Stimulated activated CD8-positive, alpha-beta memory T cell treated with anti-CD3 and anti-CD28 coated beads, Interleukin-7, amount 100 ng/mL, for 48 hours (primary cell): ENCODE results near the gene ZNF606.
A peak's percentile ranks its signal among the peaks of the same experiment; 100 is the strongest.

ENCODE experiments used
- DNase-seq, 2 donors: peaks; one replicate each; pipeline ENCODE4 v3.0.0-alpha.2; 2020; ENCODE audit warnings: low read depth in 1 of 2; ENCODE audit errors: extremely low read depth in 1 of 2

ZNF606 gene

DNA sequence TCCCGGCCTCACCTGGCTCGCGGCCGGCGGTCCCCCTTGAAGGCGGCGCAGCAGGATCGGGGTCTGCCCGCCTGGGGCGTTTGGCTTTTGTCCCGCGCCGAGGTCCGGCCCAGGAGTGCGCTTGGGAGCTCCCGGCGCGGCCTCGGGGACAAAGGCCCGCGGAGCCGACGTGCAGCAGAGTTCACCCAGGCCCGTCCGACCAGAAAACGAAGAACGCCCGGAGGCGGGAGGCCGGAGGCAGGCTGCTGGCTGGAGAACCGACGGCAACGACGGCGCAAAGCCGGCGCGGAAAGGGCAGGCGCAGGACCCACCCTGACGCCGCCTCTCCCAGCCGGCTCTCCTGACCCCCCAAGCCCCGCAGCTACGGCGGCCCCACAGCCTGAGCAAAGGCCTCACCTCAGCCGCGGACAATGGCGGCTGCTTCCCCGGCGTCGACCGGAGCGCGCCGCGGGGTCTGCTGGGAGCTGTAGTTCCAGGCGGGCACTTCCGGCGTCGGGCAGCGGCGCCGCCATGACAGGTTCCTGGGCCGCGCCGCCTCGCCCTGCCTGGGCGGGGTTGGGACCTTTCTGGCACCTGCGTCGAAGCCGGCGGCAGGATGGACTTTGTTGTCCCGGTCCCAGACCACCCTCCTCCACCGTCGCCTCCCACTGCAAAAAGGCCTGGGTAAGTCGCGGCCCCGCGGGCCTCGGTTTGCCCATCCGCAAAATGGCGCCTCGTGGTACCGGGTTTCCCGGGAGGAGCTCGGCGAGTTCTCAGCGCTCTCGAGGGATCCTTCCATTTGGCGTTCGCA, at the start of gene ZNF606:
TSS of gene ZNF606 (minus strand) at position 437 of the 790 bp plus-strand sequence. CDS start 1,501 bp downstream, outside the sequence.
- peak; percentile 64 to 73 for DNase-seq

DNA sequence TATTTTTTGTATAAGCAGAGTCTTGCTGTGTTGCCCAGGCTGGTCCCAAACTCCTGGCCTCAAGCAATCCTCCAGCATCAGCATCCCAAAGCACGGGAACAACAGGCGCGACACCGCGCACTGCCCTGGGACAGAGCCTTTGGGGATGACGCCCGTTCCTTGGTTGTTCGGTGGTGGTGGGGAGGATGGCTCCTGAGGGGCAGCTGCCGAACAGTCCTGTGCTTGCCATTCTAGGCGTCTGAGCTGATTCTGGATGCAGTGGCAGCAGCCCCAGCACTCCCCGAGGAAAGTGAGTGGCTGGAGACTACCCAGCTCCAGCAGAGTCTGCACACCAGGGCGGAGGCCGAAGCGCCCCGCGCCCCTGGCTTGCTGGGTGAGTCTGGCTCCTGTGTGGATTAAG, 49.6 kb upstream of the ZNF606 start:
- no peak for DNase-seq

DNA sequence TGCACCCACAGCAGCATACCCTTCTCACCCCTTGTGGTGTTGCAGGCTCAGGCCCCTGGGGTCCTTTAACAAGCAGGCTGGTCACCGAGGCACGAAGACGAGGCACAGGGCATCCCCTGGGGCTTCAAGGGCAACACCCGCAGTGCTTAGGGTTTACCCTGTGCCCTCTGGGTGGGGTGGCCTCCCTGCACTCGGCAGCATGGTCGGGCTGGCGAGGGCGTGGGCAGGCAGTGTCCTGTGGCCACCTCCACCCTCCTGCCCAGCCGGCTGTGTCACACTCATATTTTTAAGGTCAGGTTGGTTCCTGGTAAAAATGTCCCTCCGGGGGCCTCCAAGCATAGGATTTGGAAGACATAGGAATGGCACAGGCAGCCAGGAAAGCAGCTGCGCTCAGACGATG, 45.1 kb upstream of the ZNF606 start:
- no peak for DNase-seq

DNA sequence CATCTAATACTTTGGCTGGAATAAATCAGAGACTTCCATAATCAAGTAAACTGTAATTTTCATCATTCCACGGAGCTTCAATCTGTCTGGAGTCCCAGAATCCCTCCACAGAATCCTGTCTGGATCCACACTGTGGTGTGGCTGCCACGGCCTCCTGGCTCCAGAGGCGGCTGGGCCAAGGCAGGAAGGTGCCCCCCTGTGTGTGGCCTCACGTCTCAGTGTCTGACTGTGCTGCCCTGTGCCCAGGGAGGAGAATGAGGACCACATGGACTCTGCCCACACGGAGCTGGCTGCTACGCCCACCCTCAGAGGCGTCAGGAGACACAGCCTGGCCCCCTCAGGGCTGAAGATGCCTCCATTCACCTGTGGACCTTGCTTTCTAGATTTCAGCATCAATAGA, 44.2 kb upstream of the ZNF606 start:
- DNase-seq, result no peak

DNA sequence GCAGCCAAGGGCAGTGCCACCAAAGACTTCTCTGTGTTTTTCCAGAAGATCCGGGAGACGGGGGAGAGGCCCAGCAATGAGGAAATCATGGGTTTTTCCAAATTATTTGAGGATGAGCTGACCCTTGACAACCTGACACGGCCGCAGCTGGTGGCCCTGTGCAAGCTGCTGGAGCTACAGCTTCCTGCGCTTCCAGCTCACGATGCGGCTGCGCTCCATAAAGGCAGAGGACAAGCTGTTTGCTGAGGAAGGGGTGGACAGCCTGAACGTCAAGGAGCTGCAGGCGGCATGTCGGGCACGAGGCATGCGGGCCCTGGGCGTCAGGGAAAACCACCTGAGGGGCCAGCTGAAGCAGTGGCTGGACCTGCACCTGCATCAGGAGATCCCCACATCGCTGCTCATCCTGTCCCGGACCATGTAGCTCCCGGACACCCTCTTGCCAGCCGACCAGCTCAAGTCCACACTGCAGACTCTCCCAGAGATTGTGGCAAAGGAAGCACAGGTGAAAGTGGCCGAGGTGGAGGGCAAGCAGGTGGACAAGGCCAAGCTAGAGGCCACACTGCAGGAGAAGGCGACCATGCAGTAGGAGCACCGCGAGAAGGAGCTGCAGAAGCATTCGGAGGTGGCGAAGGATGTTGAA, 42.9 kb upstream of the ZNF606 start:
- no peak for DNase-seq

DNA sequence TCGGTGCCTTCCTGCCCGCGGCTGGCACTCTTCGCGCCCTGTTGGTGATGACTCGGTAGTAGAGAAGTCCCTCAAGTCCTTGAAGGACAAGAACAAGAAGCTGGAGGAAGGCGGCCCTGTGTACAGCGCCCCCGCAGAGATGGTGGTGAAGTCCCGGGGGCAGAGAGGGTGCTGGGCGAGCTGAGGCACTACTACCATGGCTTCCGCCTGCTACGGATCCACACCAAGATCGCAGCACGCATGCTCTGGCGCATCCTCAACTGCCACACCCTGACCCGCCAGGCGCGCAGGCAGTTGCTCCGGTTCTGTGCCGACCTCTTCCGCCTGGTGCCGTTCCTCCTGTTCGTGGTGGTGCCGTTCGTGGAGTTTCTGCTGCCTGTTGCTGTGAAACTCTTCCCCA, 42.3 kb upstream of the ZNF606 start:
- no peak for DNase-seq

DNA sequence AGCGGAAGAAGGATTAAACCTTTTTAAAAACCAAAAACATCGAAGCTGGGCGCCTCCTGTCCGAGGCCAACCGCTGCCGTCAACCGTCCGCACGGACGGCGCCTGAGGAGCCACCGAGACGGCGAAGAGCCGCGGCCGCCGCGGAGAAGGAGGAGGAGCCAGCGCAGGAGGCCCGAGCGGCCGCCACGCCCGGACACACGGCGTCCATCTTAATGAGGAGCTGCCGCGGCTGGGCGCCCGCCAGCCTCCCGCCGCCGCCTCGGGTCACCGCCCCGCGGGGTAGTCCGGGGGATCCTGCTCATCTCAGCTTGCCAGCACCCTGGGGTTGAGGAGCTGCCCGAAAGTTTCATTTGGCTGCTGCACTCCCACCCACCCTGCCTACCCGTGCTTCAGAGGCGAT, 41.8 kb upstream of the ZNF606 start:
- no peak for DNase-seq

DNA sequence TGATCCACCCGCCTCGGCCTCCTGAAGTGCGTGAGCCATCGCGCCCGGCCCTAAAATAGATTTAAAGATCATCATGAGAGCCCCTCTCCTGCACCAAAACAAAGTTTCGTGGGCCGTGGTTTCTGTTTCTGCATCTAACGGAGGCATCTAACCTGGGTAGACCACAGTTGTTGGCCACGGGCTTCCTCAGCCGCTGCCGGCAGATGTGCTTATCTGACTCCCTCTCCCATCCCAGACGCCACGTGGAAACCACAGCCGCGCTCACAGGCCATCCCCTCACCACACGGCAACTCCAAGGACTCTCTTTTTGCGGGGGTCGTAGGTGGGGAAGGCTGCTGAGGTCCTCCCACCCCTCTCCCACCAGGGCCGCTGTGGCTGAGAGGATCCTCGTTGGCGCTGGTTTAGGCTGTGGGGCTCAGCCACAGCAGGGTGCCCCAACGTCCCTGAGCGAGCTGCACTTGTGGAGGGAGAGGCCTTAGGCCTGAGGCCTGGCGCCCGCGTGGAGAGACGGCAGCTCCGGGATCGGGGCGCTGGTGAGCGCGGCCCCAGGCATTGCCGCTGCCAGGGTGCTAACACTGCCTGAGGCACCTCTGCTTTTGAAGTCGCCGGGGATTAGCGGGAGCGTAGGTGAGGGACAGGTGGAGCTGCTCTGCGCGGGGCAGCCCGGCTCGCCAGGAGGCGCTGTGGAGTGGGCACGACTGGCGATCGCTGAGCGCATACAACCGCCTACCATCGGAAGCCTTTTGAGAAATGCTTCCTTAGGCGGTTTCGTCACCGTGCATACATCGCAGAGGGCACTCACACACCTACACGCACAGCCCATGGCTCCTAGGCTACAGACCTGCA, 40.1 kb upstream of the ZNF606 start:
- DNase-seq, result no peak

DNA sequence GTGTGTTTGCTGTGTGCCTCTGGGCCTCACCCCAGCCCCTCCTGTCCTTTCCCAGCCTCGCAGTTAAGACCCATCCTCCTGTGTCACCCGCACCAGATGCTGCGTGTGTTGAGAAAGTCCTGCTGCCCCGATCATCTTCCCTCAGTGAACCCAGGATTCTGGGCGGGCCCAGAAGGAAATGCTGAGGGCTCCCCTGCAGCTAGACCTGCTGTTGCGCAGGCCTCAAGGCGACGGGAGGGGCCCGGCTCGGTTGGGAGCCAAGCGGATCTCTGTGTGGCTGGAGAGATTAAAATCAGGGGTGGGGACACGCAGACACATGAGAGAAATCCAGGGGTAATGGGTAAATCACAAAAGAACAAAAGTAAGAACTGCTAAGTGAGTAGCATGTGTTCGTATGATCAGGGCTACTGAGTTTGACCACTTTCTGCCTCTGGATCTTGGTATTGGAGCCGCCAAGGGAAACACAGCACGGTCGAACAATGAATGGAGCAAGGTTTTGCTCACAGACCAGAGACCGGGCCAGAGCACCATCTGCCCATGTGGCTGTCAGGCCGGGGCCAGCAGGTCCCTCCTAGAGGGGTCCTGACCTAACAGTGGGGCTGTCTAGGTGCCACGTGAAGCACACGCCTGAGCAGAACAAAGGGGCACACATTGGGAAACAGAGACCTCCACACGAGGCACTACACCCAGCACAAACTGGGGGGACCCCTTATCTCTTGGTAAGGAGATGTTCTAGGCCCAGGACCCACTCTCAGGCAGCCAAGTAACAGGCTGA, 38.3 kb upstream of the ZNF606 start:
- no peak for DNase-seq

DNA sequence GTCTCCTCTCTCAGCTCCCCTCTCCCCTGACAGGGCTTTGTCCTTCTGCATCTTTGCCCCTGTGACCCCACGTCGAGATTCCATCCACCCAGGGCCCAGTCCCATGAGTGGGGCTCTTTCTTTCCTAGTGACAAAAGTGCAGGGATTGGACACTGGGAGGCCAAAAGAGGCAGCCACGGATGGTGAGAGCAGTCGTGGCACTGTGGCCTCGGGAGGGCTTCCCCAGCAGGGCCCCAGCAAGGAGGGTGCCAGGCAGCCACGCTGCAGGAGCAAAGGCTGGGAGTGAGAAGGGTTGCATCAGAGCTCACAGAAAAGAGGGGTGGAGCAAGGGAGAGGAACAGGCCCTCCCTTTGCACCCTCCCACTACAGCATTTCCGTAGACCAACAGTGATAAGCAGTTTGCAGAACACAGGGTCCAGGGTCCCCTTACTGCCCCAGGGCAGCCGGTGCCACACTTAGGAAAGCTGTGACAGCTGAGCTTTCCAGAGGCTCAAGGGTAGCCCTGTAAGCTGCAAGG, 36.1 kb upstream of the ZNF606 start:
- DNase-seq, result no peak

DNA sequence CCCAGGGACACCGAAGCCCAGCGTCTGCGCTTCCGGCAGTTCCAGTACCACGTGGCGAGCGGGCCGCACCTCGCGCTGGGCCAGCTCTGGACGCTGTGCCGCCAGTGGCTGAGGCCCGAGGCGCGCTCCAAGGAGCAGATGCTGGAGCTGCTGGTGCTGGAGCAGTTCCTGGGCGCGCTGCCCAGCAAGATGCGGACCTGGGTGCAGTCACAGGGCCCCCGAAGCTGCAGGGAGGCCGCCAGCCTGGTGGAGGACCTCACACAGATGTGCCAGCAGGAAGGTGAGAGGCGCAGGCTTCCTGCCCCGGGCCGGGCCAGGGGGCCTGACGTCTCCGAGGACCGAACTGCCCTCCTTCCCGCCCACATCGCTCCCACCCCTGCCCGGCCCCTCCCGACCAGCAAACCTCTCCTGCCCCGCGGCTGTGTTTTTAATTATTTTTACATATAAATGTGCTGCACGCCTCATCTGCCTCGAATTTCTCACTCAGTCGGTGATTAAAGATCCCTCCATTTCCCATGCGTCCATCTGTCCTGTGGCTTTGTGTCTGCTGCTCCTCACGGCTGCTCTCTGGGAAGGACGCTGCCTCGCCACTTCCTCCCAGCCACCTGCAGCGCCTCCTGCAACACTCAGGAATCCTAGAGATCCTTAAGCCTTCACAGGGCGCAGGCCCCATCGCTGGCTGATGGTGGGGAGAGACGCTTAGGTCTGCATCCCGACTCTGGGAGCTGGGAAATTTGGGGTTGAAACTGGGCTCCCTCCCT, 35.5 kb upstream of the ZNF606 start:
- DNase-seq, result no peak

DNA sequence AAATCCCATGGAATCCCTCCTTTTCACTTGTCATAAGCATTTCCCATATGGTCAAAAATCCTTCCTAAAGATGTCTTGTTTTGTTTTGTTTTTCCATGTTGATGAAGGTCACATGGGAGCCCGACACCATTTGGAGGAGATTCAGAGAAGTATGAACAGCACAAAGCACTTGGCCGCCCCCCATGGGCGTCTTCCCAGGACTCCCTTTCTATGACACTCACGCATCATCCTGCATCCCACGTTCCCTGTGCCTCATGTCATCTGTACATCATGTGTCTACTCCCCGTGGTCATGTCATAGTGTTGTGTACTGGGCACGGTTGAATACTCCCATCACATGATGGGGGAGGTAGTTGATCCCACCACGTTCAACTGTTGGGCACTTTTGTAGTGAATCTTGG, 33.2 kb upstream of the ZNF606 start:
- DNase-seq, result no peak

DNA sequence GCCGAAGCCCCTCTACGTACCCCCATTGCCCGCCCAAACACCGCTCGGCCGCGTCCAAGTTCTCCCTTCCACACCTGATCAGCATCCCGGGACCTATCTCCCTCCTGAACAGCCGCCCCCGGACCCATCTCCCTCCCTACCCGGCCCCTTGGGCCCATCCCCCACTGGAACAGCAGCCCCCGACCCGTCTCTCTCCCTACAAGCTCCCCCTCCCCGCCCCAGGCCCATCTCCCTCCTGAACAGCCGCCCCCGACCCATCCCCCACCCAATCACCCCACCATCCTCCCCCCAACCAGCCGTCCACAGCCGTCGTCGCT, 31.8 kb upstream of the ZNF606 start:
- no peak for DNase-seq

DNA sequence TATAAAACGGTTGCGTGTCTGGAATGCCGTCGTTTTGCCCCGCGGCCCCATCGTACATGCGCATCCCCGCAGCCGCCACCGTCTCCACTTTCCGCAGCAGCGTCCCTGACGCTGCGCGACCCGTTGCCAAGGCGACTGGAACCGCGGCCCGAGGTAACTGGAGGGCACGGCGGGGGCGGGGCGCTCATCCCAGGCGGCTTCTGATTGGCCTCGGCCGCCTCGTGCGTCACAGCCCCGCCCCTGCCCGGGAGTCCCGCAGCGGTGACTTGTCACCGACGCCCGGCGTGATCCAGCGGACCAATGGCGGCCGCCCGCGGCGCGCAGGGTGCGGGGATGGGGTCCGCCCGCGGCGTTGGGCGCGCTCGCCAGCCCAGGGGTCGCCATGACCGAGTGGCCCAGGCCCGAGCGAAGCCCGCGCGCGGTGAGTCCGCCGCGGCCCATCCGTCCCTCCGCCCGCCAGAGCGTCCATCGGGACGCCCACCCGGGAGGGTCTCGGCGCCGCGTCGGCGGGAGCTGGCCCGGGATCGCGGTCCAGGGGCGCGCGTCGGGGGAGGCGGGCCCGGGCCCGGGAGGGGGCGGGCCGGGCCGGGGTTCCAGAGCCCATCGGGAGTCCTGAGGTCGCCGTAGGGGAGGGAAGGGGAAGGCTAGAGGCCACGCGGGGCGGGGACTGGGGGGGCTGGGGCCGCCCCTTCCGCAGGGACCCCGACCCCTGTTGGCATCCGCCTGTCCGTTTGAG, 31.3 kb upstream of the ZNF606 start, which contains the start of gene ZSCAN1:
TSS of gene ZSCAN1 (plus strand) at position 285 of the 736 bp plus-strand sequence. CDS start 3,812 bp downstream, outside the sequence.
- DNase-seq, result peak in 1 of 2 donors; percentile 24

DNA sequence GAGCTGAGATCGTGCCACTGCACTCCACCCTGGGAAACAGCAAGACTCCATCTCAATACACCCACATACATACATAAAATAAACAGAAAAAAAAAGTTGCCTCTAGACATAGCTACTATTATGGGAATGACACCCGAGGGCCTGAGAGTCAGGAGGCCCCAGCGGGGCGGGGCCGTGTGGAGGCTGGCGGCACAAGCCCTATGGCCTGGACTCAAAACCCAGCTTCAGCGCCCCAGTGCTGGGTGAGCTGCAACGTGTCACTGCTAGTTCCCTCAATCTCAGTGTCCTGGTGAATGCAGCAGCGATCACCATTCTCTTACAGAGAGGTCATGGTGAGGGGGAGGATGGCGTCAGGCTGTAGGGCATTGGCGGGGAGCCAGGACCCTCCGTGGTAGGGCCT, 22.0 kb upstream of the ZNF606 start:
- no peak for DNase-seq

DNA sequence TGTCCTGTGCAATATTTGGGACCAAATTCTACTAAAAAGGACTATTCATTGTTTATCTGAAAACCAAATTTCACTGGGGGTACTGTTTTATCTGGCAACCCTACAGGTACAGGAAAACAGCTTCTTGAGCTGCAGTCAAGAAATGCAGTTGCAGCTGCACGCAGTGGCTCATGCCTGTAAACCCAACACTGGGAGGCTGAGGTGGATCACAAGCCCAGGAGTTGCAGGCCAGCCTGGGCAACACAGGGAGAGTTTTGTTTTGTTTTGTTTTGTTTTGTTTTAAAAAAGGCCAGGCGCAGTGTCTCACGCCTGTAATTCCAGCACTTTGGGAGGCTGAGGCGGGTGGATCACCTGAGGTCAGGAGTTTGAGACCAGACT, 19.7 kb upstream of the ZNF606 start:
- DNase-seq, result no peak

DNA sequence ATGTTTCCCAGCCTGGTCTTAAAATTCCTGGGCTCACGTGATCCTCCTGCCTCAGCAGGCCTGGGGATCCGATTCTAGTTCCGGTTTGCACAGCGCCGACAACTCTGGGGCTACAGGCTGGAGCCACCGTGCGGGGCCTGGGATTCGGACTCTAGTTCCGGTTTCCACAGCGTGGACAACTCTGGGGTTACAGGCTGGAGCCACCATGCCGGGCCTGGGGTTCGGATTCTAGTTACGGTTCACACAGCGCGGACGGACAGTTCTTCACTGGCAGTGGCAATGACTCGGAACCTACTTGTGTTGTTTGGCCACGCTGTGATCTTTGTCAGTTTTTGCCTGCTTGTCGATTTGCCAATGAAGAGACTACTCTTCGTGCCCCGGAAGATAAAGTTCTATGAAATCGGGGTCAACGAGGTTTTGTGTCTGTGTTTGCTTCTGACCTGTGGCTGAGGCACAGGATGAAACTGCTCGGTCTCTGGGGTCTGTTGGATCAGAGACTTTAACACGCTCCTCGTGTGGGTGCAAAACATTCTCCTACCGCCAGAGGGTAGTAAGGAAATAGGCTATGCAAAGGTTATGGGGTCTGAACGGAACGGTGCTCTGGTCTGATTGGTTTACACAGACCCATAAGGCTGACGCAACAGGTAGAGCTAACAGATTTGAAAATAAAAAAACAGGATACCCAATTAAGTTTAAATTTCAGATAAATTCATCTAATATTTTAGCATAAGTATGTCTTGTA, 19.1 kb upstream of the ZNF606 start:
- DNase-seq, result peak in 1 of 2 donors; percentile 11

DNA sequence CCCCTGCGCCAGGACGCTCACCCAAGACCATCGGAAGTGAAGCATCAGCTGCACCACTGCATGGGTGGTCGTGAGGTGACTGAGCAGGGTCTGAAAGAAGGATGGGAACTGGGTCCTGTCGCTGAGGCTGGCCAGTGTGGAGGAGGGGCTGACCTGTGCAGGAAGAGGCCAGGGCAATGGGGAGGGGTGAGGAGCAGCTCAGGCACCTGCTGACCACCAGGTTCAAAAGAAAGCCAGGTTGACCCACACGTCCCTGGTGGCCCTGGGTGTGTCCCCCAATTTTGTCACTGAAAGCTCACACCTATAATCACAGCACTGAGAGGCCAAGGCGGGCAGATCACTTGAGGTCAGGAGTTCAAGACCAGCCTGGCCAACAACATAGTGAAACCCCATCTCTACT, 17.5 kb upstream of the ZNF606 start:
- DNase-seq, result no peak

DNA sequence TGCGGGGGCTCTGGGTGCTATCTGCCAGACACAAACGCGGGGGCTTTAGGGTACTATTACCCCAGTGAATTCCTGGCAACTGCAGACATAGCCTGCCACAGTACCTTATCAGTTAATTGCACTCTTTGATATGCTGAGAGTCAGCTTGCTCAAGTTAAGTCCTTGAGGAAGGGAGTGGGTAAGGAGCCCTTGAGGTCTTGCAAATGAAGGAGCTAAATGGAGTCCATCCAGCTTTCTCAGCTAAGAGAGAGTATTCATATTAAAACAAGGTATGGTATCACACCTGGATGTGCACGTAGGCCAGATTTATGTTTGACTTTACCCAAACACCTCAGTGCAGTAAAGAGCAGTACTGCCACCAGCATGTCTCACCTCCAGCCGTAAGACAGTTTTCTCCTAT, 11.5 kb upstream of the ZNF606 start:
- DNase-seq, result no peak
